ENCODE measurements around the gene LTO1.
"Not testable (repeated sequence)": the region's sequence is repeated elsewhere in the genome, so short reads cannot be mapped to it uniquely, and the experiment has no call there.

The LTO1 gene

DNA sequence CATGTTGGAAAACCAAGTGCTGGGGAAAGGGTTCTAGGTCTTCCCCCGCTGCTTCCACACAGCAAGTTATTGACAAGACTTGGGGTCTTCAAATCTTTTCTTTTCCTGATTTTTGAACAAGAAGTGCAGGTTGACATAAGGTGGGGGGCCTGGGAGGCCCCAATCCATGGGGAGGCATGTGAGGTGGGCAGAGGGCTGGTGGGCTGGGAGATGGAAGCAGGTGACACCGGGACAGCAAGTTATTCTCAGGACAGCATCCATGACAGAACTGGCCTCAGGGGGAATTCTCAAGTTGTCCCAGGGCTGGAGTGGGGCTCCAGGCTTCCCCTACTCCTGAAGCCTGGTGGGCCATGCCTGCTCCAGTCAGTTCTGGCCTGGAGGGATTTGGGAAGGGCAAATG, 23.2 kb upstream of the LTO1 start:
- peaks cover 97% of the 10 kb centered on the region for H3K27me3 ChIP-seq
- no peaks in the 10 kb centered on the region for H3K9me3 ChIP-seq
- no peak overlapping the region for H3K27ac ChIP-seq
- no peaks in the 10 kb centered on the region for H3K36me3 ChIP-seq
- H3K4me1 ChIP-seq (ENCODE audit: control insufficient read depth in 1 of 2, insufficient read depth in 1 of 2, low read depth in 1 of 2, low read length in 1 of 2): no peaks in the 10 kb centered on the region
- TF ChIP-seq, protein P1, sequence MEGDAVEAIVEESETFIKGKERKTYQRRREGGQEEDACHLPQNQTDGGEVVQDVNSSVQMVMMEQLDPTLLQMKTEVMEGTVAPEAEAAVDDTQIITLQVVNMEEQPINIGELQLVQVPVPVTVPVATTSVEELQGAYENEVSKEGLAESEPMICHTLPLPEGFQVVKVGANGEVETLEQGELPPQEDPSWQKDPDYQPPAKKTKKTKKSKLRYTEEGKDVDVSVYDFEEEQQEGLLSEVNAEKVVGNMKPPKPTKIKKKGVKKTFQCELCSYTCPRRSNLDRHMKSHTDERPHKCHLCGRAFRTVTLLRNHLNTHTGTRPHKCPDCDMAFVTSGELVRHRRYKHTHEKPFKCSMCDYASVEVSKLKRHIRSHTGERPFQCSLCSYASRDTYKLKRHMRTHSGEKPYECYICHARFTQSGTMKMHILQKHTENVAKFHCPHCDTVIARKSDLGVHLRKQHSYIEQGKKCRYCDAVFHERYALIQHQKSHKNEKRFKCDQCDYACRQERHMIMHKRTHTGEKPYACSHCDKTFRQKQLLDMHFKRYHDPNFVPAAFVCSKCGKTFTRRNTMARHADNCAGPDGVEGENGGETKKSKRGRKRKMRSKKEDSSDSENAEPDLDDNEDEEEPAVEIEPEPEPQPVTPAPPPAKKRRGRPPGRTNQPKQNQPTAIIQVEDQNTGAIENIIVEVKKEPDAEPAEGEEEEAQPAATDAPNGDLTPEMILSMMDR (IDR thresholded peaks at IDR 0.05): no peak
- H3K4me3 ChIP-seq (ENCODE audit: low read depth in 1 of 2, low read length in 1 of 2): no peak overlapping the region

DNA sequence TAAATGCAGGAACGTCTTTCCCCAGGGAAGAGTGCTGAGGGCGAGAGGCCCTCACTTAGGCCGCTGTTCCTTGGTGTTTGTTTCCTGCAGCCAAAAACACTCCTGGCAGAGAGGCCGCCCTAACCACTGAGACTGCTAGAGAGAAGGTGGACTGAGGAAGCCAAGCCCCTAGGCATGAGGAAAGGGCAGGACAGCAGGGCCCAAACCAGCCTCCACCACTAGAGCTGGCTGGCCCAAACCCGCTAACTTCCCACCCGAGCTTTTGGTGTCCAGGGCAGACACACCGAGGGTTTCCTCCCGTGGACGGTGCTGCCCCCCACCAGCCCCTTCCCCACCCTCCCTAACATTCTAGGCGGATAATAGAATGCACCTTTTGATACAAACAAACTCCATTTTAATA, 22.7 kb upstream of the LTO1 start:
- Histone ChIP-seq H3K9me3 (no peaks in the 10 kb centered on the region), H3K36me3 (no peaks in the 10 kb centered on the region), H3K4me1 (ENCODE audit: control insufficient read depth in 1 of 2, insufficient read depth in 1 of 2, low read depth in 1 of 2, low read length in 1 of 2) (no peaks in the 10 kb centered on the region), H3K27ac (no peak overlapping the region), H3K27me3 (peaks cover 97% of the 10 kb centered on the region), H3K4me3 (ENCODE audit: low read depth in 1 of 2, low read length in 1 of 2) (no peak overlapping the region)
- TF ChIP-seq, protein P1 (IDR thresholded peaks at IDR 0.05): no peak

DNA sequence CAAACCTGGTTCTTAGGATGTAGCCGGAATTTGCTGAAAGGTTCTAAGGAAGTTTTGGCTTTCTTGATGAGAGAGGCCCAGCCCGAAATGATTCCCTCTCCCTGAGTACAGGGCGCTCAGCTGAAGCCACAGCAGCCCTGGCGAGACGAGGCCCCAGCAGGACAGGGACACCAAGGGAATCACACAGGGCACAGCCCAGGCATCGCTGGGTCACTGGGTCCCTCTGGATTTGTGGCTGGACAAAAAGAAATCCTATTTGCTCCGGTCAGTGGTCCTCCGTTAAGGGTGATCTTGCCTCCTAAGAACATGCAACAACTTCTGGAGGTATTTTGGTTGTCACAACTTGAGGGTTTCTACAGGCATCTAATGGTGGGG, 22.3 kb upstream of the LTO1 start:
- TF ChIP-seq, protein P1 (IDR thresholded peaks at IDR 0.05): no peak
- H3K9me3 ChIP-seq: no peaks in the 10 kb centered on the region
- no peak overlapping the region for H3K27ac ChIP-seq
- peaks cover 97% of the 10 kb centered on the region for H3K27me3 ChIP-seq
- no peak overlapping the region for H3K4me3 ChIP-seq (ENCODE audit: low read depth in 1 of 2, low read length in 1 of 2)
- no peaks in the 10 kb centered on the region for H3K4me1 ChIP-seq (ENCODE audit: control insufficient read depth in 1 of 2, insufficient read depth in 1 of 2, low read depth in 1 of 2, low read length in 1 of 2)
- H3K36me3 ChIP-seq: no peaks in the 10 kb centered on the region

DNA sequence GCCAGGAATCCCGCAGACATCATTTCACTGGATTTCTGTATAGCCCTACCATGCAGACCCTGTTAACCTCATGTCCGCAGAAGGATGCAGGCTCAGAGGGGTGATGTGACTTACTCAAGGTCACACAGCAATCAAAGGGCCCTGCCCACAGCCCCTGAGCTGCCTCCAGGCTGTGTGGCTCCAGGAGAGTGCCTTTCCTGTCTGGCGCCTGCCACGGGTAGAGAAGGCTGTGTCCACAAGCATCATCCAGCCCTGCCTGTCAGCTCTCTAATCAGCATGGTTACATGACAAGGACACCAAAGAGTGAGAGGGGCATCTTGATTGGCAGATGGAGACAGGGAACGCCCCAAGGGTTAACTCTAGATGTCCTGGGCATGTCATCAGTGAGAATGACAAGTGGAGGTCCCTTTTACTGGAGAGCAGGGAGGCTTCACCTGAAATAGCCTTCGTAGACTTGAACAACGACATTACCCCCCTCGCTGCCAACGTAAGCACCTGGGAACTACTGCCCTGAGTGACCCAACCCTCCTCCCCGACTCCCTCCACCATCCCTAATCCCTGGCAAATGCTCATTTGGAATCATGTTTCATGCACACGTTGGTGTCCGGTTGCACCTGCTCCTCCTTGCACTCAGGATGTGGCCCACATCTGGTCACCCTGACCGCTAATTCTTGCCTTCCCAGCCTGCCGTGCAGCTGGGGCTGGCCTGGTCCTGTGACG, 21.8 kb upstream of the LTO1 start:
- TF ChIP-seq, protein P1 (IDR thresholded peaks at IDR 0.05): no peak
- no peaks in the 10 kb centered on the region for H3K9me3 ChIP-seq
- no peak overlapping the region for H3K4me3 ChIP-seq (ENCODE audit: low read depth in 1 of 2, low read length in 1 of 2)
- H3K36me3 ChIP-seq: no peaks in the 10 kb centered on the region
- H3K4me1 ChIP-seq (ENCODE audit: control insufficient read depth in 1 of 2, insufficient read depth in 1 of 2, low read depth in 1 of 2, low read length in 1 of 2): no peaks in the 10 kb centered on the region
- H3K27ac ChIP-seq: no peak overlapping the region
- H3K27me3 ChIP-seq: peaks cover 97% of the 10 kb centered on the region

DNA sequence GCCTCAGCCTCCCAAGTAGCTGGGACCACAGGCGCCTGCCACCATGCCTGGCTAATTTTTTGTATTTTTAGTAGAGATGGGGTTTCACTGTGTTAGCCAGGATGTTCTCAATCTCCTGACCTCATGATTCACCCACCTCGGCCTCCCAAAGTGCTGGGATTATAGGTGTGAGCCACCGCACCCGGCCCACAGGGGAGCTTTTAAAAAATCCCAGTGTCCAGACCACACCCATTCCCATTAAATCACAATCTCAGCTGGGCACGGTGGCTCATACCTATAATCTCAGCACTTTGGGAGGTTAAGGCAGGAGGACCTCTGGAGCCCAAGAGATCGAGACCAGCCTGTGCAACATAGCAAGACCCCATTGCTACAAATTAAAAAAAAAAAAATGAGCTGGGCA, 20.8 kb upstream of the LTO1 start:
- not testable (repeated sequence) for H3K4me3 ChIP-seq (ENCODE audit: low read depth in 1 of 2, low read length in 1 of 2); H3K4me1 ChIP-seq (ENCODE audit: control insufficient read depth in 1 of 2, insufficient read depth in 1 of 2, low read depth in 1 of 2, low read length in 1 of 2); H3K9me3 ChIP-seq; H3K36me3 ChIP-seq; H3K27ac ChIP-seq
- H3K27me3 ChIP-seq: peaks cover 97% of the 10 kb centered on the region

DNA sequence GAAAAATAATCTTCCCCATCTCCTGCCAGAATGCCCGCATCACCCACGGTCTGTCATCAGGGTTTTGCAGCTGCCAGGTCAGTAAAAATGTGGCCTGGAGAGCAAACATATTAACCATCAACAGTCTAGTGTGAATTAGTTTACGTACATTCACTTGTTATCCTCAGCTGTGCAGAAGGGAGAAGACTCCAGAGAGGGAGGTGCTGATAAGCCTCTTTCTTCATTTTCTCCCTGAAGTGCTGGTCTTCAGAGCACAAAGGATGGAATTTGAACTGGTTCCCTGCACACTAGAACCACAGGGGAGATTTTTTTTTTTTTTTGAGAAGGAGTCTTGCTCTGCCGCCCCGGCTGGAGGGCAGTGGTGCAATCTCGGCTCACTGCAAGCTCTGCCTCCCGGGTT, 20.4 kb upstream of the LTO1 start:
- Histone ChIP-seq H3K4me3 (ENCODE audit: low read depth in 1 of 2, low read length in 1 of 2) (no peak overlapping the region), H3K4me1 (ENCODE audit: control insufficient read depth in 1 of 2, insufficient read depth in 1 of 2, low read depth in 1 of 2, low read length in 1 of 2) (no peaks in the 10 kb centered on the region), H3K9me3 (no peaks in the 10 kb centered on the region), H3K27me3 (peaks cover 97% of the 10 kb centered on the region), H3K27ac (no peak overlapping the region), H3K36me3 (no peaks in the 10 kb centered on the region)
- TF ChIP-seq, protein P1 (IDR thresholded peaks at IDR 0.05): no peak

Measured in neutrophil (primary cell).